ENCODE data around the gene PTGIS.
A peak's percentile ranks its signal among the peaks of the same experiment; 100 is the strongest.
"Not testable (repeated sequence)": the region's sequence is repeated elsewhere in the genome, so short reads cannot be mapped to it uniquely, and the experiment has no call there.

Gene PTGIS

GRCh38 chr20:49571553-49571835 lies 3.6 kb upstream of the PTGIS start:
- no peak overlapping the region for H3K4me3 ChIP-seq (ENCODE audit: low read length)
- DNase-seq (ENCODE audit: low read depth), result no peak
- TF ChIP-seq CTCF (conservative IDR thresholded peaks at IDR 0.05; ENCODE audit: low read depth, low read length), result no peak

GRCh38 chr20:49570828-49571552 lies 3.1 kb upstream of the PTGIS start:
- no peak for DNase-seq (ENCODE audit: low read depth)
- H3K4me3 ChIP-seq (ENCODE audit: low read length), result no peak overlapping the region
- TF ChIP-seq CTCF (conservative IDR thresholded peaks at IDR 0.05; ENCODE audit: low read depth, low read length), result no peak

- no peak for TF ChIP-seq CTCF (conservative IDR thresholded peaks at IDR 0.05; ENCODE audit: low read depth, low read length)
- DNase-seq (ENCODE audit: low read depth), result no peak
- H3K4me3 ChIP-seq (ENCODE audit: low read length), result no peak overlapping the region
Measured at GRCh38 chr20:49570161-49570827, 2.4 kb upstream of the PTGIS start.

GRCh38 chr20:49569411-49570115 lies 1.6 kb upstream of the PTGIS start:
- DNase-seq (ENCODE audit: low read depth), result no peak
- no peak for TF ChIP-seq CTCF (conservative IDR thresholded peaks at IDR 0.05; ENCODE audit: low read depth, low read length)
- no peak overlapping the region for H3K4me3 ChIP-seq (ENCODE audit: low read length)

- no peak for TF ChIP-seq CTCF (conservative IDR thresholded peaks at IDR 0.05; ENCODE audit: low read depth, low read length)
- peak overlapping the region; percentile 14 for H3K4me3 ChIP-seq (ENCODE audit: low read length)
- DNase-seq (ENCODE audit: low read depth), result no peak
Measured at GRCh38 chr20:49568278-49569151, 578 bp upstream of the PTGIS start.

GRCh38 chr20:49566401-49567364 lies 1.3 kb downstream of the PTGIS start:
- peak overlapping the region; percentile 54 for H3K4me3 ChIP-seq (ENCODE audit: low read length)
- no peak for TF ChIP-seq CTCF (conservative IDR thresholded peaks at IDR 0.05; ENCODE audit: low read depth, low read length)
- DNase-seq (ENCODE audit: low read depth), result no peak

- DNase-seq (ENCODE audit: low read depth); H3K4me3 ChIP-seq (ENCODE audit: low read length): not testable (repeated sequence)
Measured at GRCh38 chr20:49564991-49565390, 2.9 kb downstream of the PTGIS start.
